Fibroblast of lung (primary cell): ENCODE measurements around the gene KLF16.

Experiments used
- CTCF ChIP-seq, 2 donors: IDR thresholded peaks in 1 of 2; conservative IDR thresholded peaks in 1 of 2; 1 replicate in 1 of 2; 2 replicates in 1 of 2; pipeline ENCODE4 v1.5.1; 2011 to 2012; ENCODE audit warnings: low read length in 2 of 2, control low read depth in 1 of 2, inconsistent platforms in 1 of 2, low read depth in 1 of 2, mild to moderate bottlenecking in 1 of 2
- EZH2 ChIP-seq: IDR thresholded peaks from 2 replicates; pipeline ENCODE4 v1.5.1; 2012; ENCODE audit warnings: low read length, control low read depth, mild to moderate bottlenecking; ENCODE audit errors: missing control alignments

GRCh38 chr19:1858412-1859081 lies 4.8 kb downstream of the KLF16 start:
- TF ChIP-seq CTCF (conservative IDR thresholded peaks at IDR 0.05 in 1 of 2, IDR thresholded peaks at IDR 0.05 in 1 of 2; ENCODE audit: low read depth in 1 of 2, low read length in 2 of 2) (no peak), EZH2 (no peak)
